Measurements from ENCODE around the gene TES. TPM values are rescaled to one million over a fixed set of nuclear protein-coding genes. Genes with fewer than 3 reads are reported as not detected.

Gene TES
- total and polyA plus RNA-seq, 3 donors from 2014 or later: 40.4 to 120 (median 71.0) TPM

- no peaks in the 10 kb centered on the region for H3K36me3 ChIP-seq (ENCODE audit: low read depth, missing control alignments)
- no peaks in the 10 kb centered on the region for H3K9me3 ChIP-seq
- no peaks in the 10 kb centered on the region for H3K27me3 ChIP-seq
- H3K27ac ChIP-seq: no peak overlapping the region
- H3K4me1 ChIP-seq: peaks cover 8% of the 10 kb centered on the region
- intact Hi-C loops (cut with DNase I; ENCODE audit: low total_unique reads): no loop called here
- no peak for DNase-seq
- TF ChIP-seq POLR2A (IDR thresholded peaks at IDR 0.05): no peak
- TF ChIP-seq, protein P1, sequence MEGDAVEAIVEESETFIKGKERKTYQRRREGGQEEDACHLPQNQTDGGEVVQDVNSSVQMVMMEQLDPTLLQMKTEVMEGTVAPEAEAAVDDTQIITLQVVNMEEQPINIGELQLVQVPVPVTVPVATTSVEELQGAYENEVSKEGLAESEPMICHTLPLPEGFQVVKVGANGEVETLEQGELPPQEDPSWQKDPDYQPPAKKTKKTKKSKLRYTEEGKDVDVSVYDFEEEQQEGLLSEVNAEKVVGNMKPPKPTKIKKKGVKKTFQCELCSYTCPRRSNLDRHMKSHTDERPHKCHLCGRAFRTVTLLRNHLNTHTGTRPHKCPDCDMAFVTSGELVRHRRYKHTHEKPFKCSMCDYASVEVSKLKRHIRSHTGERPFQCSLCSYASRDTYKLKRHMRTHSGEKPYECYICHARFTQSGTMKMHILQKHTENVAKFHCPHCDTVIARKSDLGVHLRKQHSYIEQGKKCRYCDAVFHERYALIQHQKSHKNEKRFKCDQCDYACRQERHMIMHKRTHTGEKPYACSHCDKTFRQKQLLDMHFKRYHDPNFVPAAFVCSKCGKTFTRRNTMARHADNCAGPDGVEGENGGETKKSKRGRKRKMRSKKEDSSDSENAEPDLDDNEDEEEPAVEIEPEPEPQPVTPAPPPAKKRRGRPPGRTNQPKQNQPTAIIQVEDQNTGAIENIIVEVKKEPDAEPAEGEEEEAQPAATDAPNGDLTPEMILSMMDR (IDR thresholded peaks at IDR 0.05): no peak
- WGBS, 2 donors: 87 to 93% methylated on average over 4 of the region's 4 CpGs
- H3K4me3 ChIP-seq: no peak overlapping the region
Observed at GRCh38 chr7:116219834-116220233, 9.5 kb downstream of the TES start.

GRCh38 chr7:116222501-116222900 is 12.2 kb downstream of the TES start:
- no peak for DNase-seq
- intact Hi-C loops (cut with DNase I; ENCODE audit: low total_unique reads): no loop called here
- 65 to 68% methylated on average over 5 of the region's 5 CpGs for WGBS, 2 donors
- no peak overlapping the region for H3K27ac ChIP-seq
- H3K4me1 ChIP-seq: peaks cover 7% of the 10 kb centered on the region
- H3K36me3 ChIP-seq (ENCODE audit: low read depth, missing control alignments): no peaks in the 10 kb centered on the region
- H3K27me3 ChIP-seq: no peaks in the 10 kb centered on the region
- no peak for TF ChIP-seq POLR2A (IDR thresholded peaks at IDR 0.05)
- TF ChIP-seq, protein P1 (IDR thresholded peaks at IDR 0.05): no peak
- H3K4me3 ChIP-seq: no peak overlapping the region
- H3K9me3 ChIP-seq: no peaks in the 10 kb centered on the region

- no peaks in the 10 kb centered on the region for H3K36me3 ChIP-seq (ENCODE audit: low read depth, missing control alignments)
- intact Hi-C loops (cut with DNase I; ENCODE audit: low total_unique reads): no loop called here
- no peaks in the 10 kb centered on the region for H3K27me3 ChIP-seq
- H3K9me3 ChIP-seq: no peaks in the 10 kb centered on the region
- TF ChIP-seq POLR2A (IDR thresholded peaks at IDR 0.05): no peak
- TF ChIP-seq, protein P1 (IDR thresholded peaks at IDR 0.05): no peak
- H3K4me3 ChIP-seq: no peak overlapping the region
- no peak overlapping the region for H3K27ac ChIP-seq
- no peak for DNase-seq
- no peaks in the 10 kb centered on the region for H3K4me1 ChIP-seq
- WGBS, 2 donors: 75 to 95% methylated on average over 1 of the region's 1 CpG
Observed at GRCh38 chr7:116223588-116223987, 13.2 kb downstream of the TES start.

- H3K9me3 ChIP-seq: no peaks in the 10 kb centered on the region
- DNase-seq: no peak
- no peaks in the 10 kb centered on the region for H3K4me1 ChIP-seq
- intact Hi-C loops (cut with DNase I; ENCODE audit: low total_unique reads): no loop called here
- no peaks in the 10 kb centered on the region for H3K36me3 ChIP-seq (ENCODE audit: low read depth, missing control alignments)
- H3K27ac ChIP-seq: no peak overlapping the region
- WGBS, 2 donors: 85 to 87% methylated on average over 2 of the region's 2 CpGs
- no peak for TF ChIP-seq POLR2A (IDR thresholded peaks at IDR 0.05)
- TF ChIP-seq, protein P1 (IDR thresholded peaks at IDR 0.05): no peak
- H3K4me3 ChIP-seq: no peak overlapping the region
- no peaks in the 10 kb centered on the region for H3K27me3 ChIP-seq
Observed at GRCh38 chr7:116224492-116225098, 14.3 kb downstream of the TES start.

- H3K4me3 ChIP-seq: no peak overlapping the region
- DNase-seq: no peak
- intact Hi-C loops (cut with DNase I; ENCODE audit: low total_unique reads): no loop called here
- TF ChIP-seq POLR2A (IDR thresholded peaks at IDR 0.05): no peak
- TF ChIP-seq, protein P1 (IDR thresholded peaks at IDR 0.05): no peak
- no peaks in the 10 kb centered on the region for H3K9me3 ChIP-seq
- H3K27ac ChIP-seq: no peak overlapping the region
- H3K36me3 ChIP-seq (ENCODE audit: low read depth, missing control alignments): no peaks in the 10 kb centered on the region
- H3K27me3 ChIP-seq: no peaks in the 10 kb centered on the region
- H3K4me1 ChIP-seq: peaks cover 12% of the 10 kb centered on the region
Observed at GRCh38 chr7:116225860-116226259, 15.5 kb downstream of the TES start.

Data from testis (tissue), 3 donors.